Type B pancreatic cell (in vitro differentiated cells): Measurements from ENCODE around the gene NAV2. TPM values are rescaled to one million over a fixed set of nuclear protein-coding genes. Genes with fewer than 3 reads are reported as not detected.
A peak's percentile ranks its signal among the peaks of the same experiment; 100 is the strongest.

Source experiments
- DNase-seq: peaks from one replicate; pipeline ENCODE4 v3.0.0; 2021; ENCODE audit warnings: mixed read lengths; ENCODE audit not compliant: unreplicated experiment; ENCODE audit errors: extremely low spot score
- H3K27ac Mint-ChIP-seq: 2 replicates; pipeline ENCODE4 v1.8.0; 2021; ENCODE audit warnings: mild to moderate bottlenecking, mixed read lengths
- H3K27me3 Mint-ChIP-seq: 2 replicates; pipeline ENCODE4 v1.8.0; 2021; ENCODE audit warnings: mixed read lengths
- H3K36me3 Mint-ChIP-seq: 2 replicates; pipeline ENCODE4 v1.8.0; 2021; ENCODE audit warnings: mixed read lengths
- H3K4me1 Mint-ChIP-seq: one replicate; pipeline ENCODE4 v1.8.0; 2021; ENCODE audit warnings: mixed read lengths; ENCODE audit not compliant: unreplicated experiment
- H3K4me3 Mint-ChIP-seq: 2 replicates; pipeline ENCODE4 v1.8.0; 2021; ENCODE audit warnings: mild to moderate bottlenecking, mixed read lengths
- H3K9me3 Mint-ChIP-seq: 2 replicates; pipeline ENCODE4 v1.8.0; 2021; ENCODE audit warnings: mixed read lengths
- CTCF ChIP-seq: fragments of 200-600 bp; sonication (generic); conservative IDR thresholded peaks from 2 replicates; pipeline ENCODE4 v1.5.0; 2021; ENCODE audit warnings: antibody characterized with exemption, mild to moderate bottlenecking
- total RNA-seq: library from RNA; stranded (reverse); gene quantifications from 2 replicates; pipeline ENCODE4 v1.2.1, GENCODE V29; 2021; ENCODE audit warnings: low replicate concordance

Gene NAV2
- total RNA-seq, 1 donor from 2014 or later: 54.2 TPM

DNA sequence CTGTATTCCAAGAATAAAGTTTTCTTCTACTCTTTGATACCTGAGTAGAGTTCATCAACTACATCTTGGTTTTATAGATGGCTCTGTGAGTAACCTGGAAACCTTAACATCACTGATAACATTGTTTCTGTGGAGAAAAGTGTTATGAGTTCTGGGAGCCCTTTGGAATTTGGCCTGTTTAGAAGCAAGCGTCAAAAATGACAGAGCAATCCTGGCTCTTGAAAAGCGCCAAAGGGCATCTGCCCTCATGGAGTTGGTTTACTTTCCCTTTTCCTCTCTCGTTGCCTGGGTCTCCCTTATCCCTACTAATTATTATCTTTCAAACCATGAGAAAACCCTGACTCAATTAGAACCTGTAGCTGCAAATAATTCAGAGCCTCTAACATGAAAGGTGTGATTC is 307.6 kb downstream of the NAV2 start:
- peaks cover 5% of the 10 kb centered on the region for H3K9me3 Mint-ChIP-seq
- H3K4me3 Mint-ChIP-seq: no peak overlapping the region
- H3K4me1 Mint-ChIP-seq: peaks cover 31% of the 10 kb centered on the region
- H3K27ac Mint-ChIP-seq: no peak overlapping the region
- H3K36me3 Mint-ChIP-seq: peaks cover 4% of the 10 kb centered on the region
- TF ChIP-seq CTCF: no peak
- no peaks in the 10 kb centered on the region for H3K27me3 Mint-ChIP-seq
- DNase-seq: no peak

DNA sequence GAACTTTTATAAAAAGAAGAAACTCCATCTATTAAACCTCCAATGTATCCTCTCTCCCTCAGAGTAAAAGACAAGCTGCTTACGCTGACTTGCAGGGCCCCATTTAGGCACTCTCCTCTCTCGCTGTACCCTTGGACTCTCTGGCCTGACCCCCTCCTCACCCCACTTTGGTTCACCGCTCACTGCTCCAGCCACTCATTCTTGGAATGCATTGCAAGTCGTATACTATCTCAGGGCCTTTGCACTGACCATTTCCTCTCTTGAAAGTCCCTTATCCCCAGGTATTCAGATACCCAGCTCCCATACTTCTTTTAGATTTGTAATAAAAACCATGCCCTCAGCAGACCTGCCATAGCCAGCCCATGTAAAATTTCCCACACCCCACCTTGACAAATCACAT is 308.1 kb downstream of the NAV2 start:
- TF ChIP-seq CTCF: no peak
- Mint-ChIP-seq H3K27me3 (no peaks in the 10 kb centered on the region), H3K4me1 (peaks cover 32% of the 10 kb centered on the region), H3K9me3 (peaks cover 5% of the 10 kb centered on the region), H3K4me3 (no peak overlapping the region), H3K27ac (no peak overlapping the region), H3K36me3 (peaks cover 4% of the 10 kb centered on the region)
- no peak for DNase-seq

DNA sequence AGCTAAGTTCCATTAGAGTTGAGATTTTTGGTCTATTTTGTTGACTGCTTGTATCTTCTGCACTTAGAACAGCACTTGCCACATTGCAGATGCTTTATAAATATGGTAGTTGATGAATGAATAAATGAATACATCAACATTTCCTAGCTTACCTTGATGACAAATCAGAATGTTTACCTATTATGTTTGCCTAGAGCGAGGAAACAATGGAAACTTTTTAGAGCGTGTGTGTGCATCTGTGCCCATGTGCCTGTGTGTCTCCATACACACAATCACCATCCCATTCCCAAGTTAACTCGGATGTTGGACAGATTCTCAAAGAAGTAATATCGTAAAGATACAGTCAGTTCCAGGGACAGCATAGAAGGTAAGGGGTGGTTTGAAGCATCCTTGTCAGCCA is 308.6 kb downstream of the NAV2 start:
- Mint-ChIP-seq H3K36me3 (peaks cover 4% of the 10 kb centered on the region), H3K9me3 (peaks cover 5% of the 10 kb centered on the region), H3K27ac (no peak overlapping the region), H3K4me1 (peaks cover 34% of the 10 kb centered on the region), H3K27me3 (no peaks in the 10 kb centered on the region), H3K4me3 (no peak overlapping the region)
- TF ChIP-seq CTCF: no peak
- no peak for DNase-seq

GRCh38 chr11:20021771-20022362 is 309.2 kb downstream of the NAV2 start:
- Mint-ChIP-seq H3K27me3 (no peaks in the 10 kb centered on the region), H3K4me3 (no peak overlapping the region), H3K27ac (peak overlapping the region; percentile 81), H3K36me3 (peaks cover 4% of the 10 kb centered on the region), H3K9me3 (peaks cover 5% of the 10 kb centered on the region), H3K4me1 (peaks cover 38% of the 10 kb centered on the region)
- no peak for TF ChIP-seq CTCF
- DNase-seq: no peak

- peaks cover 2% of the 10 kb centered on the region for H3K9me3 Mint-ChIP-seq
- peaks cover 38% of the 10 kb centered on the region for H3K4me1 Mint-ChIP-seq
- no peak for TF ChIP-seq CTCF
- no peaks in the 10 kb centered on the region for H3K27me3 Mint-ChIP-seq
- DNase-seq: no peak
- peaks cover 3% of the 10 kb centered on the region for H3K36me3 Mint-ChIP-seq
- H3K27ac Mint-ChIP-seq: peak overlapping the region; percentile 81
- no peak overlapping the region for H3K4me3 Mint-ChIP-seq
Observed at GRCh38 chr11:20022363-20023081, 309.9 kb downstream of the NAV2 start.
